Frontal cortex (tissue), 4 donors: ENCODE data around the gene POP4. TPM values are rescaled to one million over a fixed set of nuclear protein-coding genes. Genes with fewer than 3 reads are reported as not detected.
A peak's percentile ranks its signal among the peaks of the same experiment; 100 is the strongest.

Source experiments
- DNase-seq, 2 donors: peaks; one replicate each; pipeline ENCODE4 v3.0.0; 2012; ENCODE audit warnings: low spot score in 2 of 2
- FAIRE-seq: peaks from 2 replicates; lab custom pipeline; 2012; peaks lifted over from hg19 to GRCh38; lab: Jason Lieb, UNC
- total RNA-seq: library from RNA; depleted of rRNA; stranded (reverse); fragments of >200 nt; gene quantifications from one replicate; pipeline ENCODE4 v1.2.3, GENCODE V29; 2014
- donor health status: control.
- donor health status: control.
- donor health status: control.

POP4 gene
- total RNA-seq, 1 donor from 2014 or later = 35.5 TPM

DNA sequence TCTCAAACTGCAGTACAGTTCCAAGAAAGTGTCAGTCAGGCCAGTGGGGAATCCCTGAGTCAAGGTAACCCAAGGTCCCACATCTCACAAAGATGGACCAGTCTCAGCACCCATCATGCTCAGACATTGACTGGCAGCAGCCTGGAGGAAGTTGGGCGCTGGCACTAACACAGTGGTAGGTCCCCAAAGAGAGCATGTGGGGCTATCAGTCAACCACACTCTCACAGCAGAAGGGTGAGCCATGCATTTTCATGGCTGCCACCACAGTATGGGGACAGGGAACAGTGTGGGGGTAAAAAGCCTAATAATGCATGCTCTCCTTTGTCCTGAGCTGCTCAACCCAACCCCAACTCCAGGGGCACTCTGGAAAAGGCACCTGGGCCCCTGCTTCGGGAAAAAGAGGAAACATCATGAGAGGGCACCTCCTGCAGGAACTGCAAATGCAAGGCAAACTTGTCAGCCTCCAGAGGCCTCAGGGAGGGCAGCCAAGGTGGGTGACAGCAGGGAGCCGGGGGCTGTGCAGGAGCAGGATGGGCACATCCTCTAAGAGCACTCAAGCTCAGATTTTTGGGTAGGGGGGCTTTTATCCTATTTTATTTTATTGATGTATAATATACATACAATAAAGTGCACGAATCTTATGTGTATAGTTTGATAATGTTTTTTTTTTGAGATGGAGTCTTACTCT lies 49.7 kb downstream of the POP4 start:
- DNase-seq (no peak), FAIRE-seq (no peak)

DNA sequence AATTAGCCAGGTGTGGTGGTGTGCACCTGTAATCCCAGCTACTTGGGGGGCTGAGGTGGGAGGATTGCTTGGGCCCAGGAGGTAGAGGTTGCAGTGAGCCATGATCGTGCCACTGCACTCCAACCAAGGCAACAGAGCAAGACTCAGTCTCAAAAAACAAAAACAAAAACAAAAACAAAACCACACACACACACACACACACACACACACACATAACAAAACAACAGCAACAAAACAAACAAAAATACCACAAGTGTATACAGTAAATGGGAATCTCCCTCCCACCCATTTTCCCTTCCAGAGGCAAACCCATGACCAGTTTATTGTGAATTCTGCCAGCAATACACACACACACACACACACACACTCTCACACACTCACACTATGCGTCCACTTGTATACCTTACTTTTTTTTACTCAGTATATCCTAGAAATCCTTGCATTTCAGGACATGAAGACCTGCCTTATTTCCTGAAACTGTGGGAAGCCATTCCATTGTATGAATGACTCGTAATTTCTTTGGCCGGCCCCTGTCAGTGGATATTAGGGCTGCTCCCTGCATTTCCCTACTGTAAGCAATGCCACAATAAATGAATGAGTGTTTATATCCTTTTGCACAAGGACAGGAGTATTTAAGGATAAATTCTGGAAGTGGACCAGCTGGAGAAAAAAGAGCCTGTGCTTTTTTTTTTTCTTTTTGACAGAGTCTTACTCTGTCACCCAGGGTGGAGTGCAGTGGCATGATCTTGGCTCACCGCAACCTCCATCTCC lies 52.3 kb downstream of the POP4 start:
- DNase-seq (no peak), FAIRE-seq (no peak)

DNA sequence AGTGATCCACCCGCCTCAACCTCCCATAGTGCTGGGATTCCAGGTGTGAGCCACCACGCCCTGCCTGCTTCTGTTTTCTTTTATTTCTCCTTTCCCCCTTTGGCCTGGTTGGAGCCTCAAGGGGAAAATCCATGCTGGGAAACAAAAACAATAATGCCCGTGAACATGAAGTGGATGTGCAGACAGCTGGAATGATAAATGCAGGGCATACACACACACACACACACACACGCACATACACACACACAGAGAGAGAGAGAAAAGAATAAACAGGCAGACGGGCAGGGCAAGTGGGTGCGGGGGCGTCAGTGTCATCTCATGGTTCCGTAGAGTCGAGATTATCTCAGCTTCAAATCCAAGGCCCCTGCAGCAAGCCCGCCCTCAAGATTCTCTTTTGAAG lies 54.8 kb downstream of the POP4 start:
- DNase-seq (no peak), FAIRE-seq (no peak)

DNA sequence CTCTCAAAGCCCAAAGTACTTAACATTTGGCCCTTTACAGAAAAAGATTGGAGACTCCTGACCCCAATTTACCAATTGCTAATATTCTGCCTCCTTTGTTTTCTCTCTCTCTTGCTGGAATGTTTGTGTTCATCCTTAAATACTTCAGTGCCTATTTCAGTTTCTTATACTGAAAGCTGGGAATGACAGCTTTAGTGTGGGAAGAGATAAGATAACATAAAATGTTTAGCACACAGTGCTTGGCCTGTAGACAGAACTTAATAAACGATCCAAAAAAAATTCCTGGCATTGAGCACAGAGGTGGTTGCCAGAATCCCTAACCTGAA lies 56.2 kb downstream of the POP4 start:
- FAIRE-seq (no peak), DNase-seq (no peak)

DNA sequence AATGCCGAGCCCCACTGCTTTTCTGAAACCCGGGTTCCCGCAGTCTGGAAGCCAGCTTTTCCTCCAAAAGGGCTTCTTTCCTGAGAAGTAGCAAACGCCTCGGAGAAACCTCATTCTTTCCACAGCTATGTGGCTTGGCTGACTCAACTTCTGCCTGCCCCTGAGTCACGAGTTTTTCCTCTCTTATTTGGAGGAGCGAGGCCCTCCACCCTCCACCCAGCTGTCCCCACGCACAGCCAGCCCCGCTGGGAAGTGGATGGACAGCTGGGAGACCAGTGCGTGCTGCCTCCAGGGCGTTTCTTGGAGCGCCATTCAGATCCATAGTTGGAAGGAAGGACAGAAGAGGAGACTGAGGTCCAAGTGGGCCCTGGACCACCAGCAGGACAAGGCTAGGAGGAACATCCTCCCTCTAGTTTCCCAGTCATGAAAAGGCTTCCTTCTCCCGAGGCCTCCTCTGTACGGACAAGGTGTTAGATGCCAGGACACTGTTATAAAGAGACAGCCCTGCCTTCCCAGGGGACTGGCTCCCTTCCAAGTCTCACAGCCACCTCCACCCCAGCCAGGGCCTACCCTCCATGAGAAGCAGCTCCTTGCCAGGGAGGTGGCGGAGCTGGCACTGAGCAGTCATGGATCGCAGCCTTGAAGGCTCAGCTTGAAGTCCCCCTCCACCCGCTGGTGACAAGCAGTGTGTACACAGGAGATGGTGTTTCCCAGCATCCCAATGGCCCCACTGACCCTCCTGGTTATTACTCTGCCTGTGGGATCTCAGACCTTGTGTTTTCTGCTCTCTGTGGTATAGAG lies 56.7 kb downstream of the POP4 start:
- DNase-seq = peak in 1 of 2 donors; percentile 15
- no peak for FAIRE-seq

DNA sequence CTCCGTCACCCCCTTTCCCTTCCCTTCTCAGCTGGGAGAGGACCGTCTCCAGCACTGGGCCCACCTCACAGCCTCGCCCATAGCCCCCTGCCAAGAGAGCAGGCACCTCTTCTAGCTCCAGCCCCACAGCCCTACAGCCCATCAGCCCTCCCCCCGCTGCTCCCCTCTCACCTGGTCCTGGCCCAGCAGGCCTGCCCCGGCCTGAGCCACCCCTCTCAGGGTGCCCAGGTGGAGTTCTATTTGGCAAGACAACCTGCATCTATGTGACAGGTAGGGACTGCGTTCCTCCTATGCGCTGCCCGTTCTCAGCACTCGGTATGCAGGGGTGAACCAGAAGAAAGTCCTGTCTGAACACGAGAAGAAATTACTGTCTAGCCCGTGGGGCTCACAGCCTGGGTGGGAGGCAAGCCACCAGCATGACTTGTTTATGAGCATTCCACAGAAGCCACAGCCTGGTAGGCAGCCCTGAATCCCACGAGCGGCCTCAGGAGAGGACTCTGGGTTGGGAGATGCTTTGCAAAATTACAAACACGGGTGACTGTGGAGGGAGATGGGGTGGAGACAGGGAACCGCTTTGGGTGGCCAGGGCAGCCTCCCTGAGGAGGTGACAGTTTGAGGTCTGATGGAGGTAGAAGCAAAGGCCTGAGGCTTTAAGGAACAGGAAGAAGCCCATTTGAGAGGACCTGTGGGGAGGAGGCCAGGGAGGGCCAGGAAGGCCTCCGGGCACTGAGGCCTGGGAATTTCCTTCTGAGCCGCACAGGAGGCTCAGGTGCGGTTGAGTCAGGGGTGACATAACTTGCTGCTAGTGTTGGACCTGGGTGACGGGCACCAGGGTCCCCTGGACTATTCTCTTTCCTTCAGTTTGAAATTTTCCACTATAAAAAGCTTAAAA lies 58.0 kb downstream of the POP4 start:
- no peak for DNase-seq
- no peak for FAIRE-seq

DNA sequence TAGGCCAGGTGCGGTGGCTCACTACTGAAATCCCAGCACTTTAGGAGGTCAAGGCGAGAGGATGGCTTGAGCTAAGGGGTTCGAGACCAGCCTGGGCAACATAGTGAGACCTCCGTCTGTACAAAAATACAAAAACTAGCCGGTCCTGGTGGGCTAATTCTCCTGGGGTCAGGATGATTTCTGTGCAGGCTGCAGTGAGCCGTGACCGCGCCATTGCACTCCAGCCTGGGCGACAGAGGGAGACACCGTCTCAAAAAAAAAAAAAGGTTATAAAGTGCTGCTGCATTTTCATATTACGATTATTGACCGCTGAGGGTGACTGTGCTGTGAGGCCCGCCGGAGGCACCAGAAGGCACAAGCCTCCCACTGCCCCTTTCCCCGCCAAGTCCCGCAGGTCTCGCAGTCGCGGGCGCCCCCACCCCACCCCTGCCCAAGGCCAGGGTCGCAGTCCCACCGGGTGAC lies 58.7 kb downstream of the POP4 start:
- DNase-seq (no peak), FAIRE-seq (no peak)

DNA sequence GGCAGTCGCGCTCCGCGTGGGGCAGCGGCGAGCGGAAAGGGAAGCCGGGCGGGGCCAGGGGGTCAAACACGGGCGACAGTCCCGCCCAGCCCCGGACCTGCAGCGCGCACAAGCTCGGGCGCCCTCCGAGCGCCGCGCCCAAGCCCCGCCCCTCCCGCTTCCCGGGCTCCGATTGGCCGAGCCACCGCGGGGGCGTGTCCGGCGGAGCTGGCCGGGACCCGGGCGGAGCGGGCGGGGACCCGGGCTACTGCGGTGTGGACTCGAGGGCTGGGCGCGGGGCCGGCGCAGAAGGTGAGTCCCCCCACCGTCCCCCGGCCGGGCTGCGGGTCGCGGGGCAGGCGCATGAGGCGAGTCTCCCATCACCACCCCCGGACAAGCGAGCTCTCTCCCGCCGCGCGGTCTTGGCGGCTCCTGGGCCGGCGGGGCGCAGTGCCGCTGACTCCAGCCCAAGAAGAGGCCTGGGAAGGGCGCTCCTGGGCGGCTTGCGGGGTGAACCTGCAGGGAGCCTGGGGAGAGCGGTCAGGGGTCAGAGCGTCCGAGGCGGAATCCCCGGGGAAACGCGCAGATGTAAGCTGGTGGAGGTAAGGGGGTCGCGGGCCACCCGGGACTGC lies 59.2 kb downstream of the POP4 start, which contains the start of gene PLEKHF1:
TSS of gene PLEKHF1 (plus strand) at position 247 of the 611 bp plus-strand sequence. CDS start 8,379 bp downstream, outside the sequence.
- FAIRE-seq = no peak
- DNase-seq = peak; percentile 95 to 96

DNA sequence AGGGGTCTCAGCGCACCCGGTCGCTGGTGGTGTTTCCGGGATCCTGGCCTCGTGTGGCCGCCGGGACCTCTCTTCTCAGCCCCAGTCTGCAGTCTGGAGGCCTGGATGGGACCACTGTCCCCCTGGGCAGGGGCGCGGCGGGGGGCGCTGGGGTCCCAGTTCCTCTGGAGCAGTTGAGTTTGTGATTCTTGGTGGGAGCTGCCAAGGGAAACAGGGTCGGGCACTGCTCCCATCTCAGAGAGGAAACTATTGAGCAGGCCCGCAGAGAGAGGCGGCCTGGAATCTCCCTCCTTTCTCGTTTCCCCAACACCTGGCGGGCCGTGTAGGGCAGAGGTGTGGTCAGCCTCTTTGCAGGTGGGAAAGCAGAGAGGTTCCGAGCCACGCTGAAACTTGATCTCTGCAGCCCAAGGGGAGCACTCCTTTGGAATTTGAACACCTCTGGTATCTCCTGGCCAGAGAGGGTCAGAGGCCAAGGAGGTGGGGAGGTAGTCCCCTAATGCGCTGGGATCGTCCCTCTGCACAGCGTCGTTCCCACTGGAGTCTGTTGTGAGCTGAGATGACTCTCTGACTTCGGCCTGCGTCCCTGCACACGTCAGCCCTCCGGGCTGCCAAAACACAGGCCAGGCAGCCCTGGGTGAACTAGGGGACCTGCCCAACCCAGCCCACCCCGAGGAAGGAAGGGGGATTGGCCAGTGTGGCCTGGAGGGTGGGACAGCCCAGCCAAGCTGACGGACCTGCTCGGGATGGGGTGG lies 59.9 kb downstream of the POP4 start:
- FAIRE-seq = no peak
- no peak for DNase-seq

Other genes with a start within 250 kb of the POP4 start
- 28.9 TPM for gene VSTM2B, start 80.3 kb upstream of the POP4 start, total RNA-seq
- gene PLEKHF1, start 59.2 kb downstream of the POP4 start, total RNA-seq = 2.0 TPM
- 41.2 TPM for gene C19orf12, start 109.0 kb downstream of the POP4 start, total RNA-seq
- gene CCNE1, start 205.7 kb downstream of the POP4 start, total RNA-seq = 1.6 TPM